A549 (cell line): ENCODE results near the gene SH2D4B.
"Not testable (repeated sequence)": the region's sequence is repeated elsewhere in the genome, so short reads cannot be mapped to it uniquely, and the experiment has no call there.

Experiments
- BCL3 ChIP-seq: fragments of >200 bp; sonication (Bioruptor Twin); formaldehyde crosslinking; IDR thresholded peaks from 3 replicates; pipeline ENCODE4 v1.6.1; 2016
- BHLHE40 ChIP-seq: IDR thresholded peaks from 2 replicates; pipeline ENCODE4 v1.6.1; 2012; ENCODE audit warnings: low read depth, low read length, inconsistent platforms
- CEBPB ChIP-seq, 2 experiments: fragments of >200 bp in 1 of 2; sonication (Bioruptor Twin) in 1 of 2; formaldehyde crosslinking in 1 of 2; IDR thresholded peaks; 2 replicates each; pipeline ENCODE4 v1.6.1; 2012 to 2016
- CTCF ChIP-seq: fragments of >200 bp; sonication (Bioruptor Twin); formaldehyde crosslinking; IDR thresholded peaks from 3 replicates; pipeline ENCODE4 v1.5.1; 2016
- EP300 ChIP-seq, 2 experiments: fragments of >200 bp; sonication (Bioruptor Twin); formaldehyde crosslinking; IDR thresholded peaks; 2 replicates in 1 of 2; 3 replicates in 1 of 2; pipeline ENCODE4 v1.6.1; 2016 to 2017
- ESRRA ChIP-seq: fragments of 150-350 bp; IDR thresholded peaks from 2 replicates; pipeline ENCODE4 v1.6.1; 2014; ENCODE audit warnings: mild to moderate bottlenecking, low read length, borderline replicate concordance
- FOSB ChIP-seq: fragments of 250-450 bp; sonication (Bioruptor Pico); IDR thresholded peaks from 2 replicates; pipeline ENCODE4 v1.5.0; 2020; ENCODE audit warnings: mild to moderate bottlenecking, moderate library complexity
- FOXS1 ChIP-seq: fragments of 250-450 bp; sonication (Bioruptor Pico); IDR thresholded peaks from 2 replicates; pipeline ENCODE4 v1.5.0; 2020; ENCODE audit warnings: mild to moderate bottlenecking, moderate library complexity
- MAX ChIP-seq: IDR thresholded peaks from 2 replicates; pipeline ENCODE4 v1.6.1; 2012
- POLR2A ChIP-seq: IDR thresholded peaks from 2 replicates; pipeline ENCODE4 v1.6.1; 2012; ENCODE audit warnings: mild to moderate bottlenecking, low read length
- RFX5 ChIP-seq: fragments of 450-650 bp; IDR thresholded peaks from 2 replicates; pipeline ENCODE4 v1.7.1; 2014; ENCODE audit warnings: antibody characterized with exemption, mild to moderate bottlenecking, moderate library complexity
- SMC3 ChIP-seq: fragments of >200 bp; sonication (Bioruptor Twin); formaldehyde crosslinking; IDR thresholded peaks from 3 replicates; pipeline ENCODE4 v1.6.1; 2018; ENCODE audit warnings: inconsistent platforms
- TP53 ChIP-seq: fragments of 250-450 bp; sonication (Bioruptor Pico); IDR thresholded peaks from 2 replicates; pipeline ENCODE4 v1.5.0; 2021; ENCODE audit warnings: mild to moderate bottlenecking, moderate library complexity
- ZSCAN20 ChIP-seq: fragments of 250-450 bp; sonication (Bioruptor Pico); IDR thresholded peaks from 2 replicates; pipeline ENCODE4 v1.8.0; 2022; ENCODE audit warnings: mild to moderate bottlenecking, moderate library complexity

GRCh38 chr10:80543319-80543672 is 5.6 kb downstream of the SH2D4B start:
- not testable (repeated sequence) for TF ChIP-seq CTCF; BHLHE40; FOSB; BCL3; EP300 (IDR thresholded peaks at IDR 0.05); ESRRA; POLR2A; MAX; RFX5; CEBPB (IDR thresholded peaks at IDR 0.05); ZSCAN20 (CRISPR knock-in tag); FOXS1 (CRISPR knock-in tag); TP53; SMC3
